AG08395 (cell line): ENCODE data around the gene PANK4.
"Not testable (repeated sequence)": the region's sequence is repeated elsewhere in the genome, so short reads cannot be mapped to it uniquely, and the experiment has no call there.

ENCODE experiments used
- DNase-seq: peaks from one replicate; pipeline ENCODE4 v3.0.0; 2012; ENCODE audit warnings: mixed read lengths, low spot score

PANK4 gene

DNA sequence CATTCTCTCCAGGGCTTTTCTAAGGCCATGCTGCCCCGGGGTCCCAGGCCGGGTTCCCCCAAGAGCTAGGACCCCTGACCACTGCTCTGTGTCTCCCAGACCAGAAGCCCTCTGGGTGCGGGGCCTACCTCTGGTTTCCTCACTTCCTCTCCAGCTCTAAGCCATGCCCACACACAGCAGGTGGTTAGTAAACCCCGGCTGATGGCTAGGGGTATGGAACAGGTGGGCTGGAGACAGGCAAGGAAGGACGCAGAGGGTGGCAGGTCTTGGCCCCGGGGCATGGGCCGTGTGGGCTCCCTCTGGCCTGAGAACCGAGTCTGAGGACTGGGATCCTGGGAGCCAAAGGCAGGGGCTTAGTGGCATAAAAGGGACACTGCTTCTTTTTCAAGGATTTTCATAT lies 66.2 kb downstream of the PANK4 start:
- no peak for DNase-seq

DNA sequence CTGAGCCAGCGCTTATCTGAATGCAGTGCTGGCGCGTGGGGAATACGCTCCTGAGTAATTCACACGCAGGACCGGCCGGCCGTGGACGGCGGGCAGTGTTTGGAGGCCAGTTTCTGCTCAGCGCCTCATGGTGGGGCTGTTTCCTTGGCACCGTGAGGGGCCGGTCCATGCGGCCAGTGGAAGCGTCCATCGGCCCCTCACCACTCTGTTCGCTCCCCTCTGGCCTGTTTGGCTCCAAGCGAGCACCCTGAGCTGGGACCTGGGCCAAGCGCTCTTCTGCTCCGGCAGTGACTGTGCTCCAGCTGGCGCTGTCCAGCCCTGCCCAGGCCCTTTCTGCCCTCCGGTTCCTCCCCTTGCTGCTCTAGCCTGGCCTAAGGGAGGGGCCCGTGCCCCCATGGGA lies 66.6 kb downstream of the PANK4 start:
- DNase-seq, result no peak

DNA sequence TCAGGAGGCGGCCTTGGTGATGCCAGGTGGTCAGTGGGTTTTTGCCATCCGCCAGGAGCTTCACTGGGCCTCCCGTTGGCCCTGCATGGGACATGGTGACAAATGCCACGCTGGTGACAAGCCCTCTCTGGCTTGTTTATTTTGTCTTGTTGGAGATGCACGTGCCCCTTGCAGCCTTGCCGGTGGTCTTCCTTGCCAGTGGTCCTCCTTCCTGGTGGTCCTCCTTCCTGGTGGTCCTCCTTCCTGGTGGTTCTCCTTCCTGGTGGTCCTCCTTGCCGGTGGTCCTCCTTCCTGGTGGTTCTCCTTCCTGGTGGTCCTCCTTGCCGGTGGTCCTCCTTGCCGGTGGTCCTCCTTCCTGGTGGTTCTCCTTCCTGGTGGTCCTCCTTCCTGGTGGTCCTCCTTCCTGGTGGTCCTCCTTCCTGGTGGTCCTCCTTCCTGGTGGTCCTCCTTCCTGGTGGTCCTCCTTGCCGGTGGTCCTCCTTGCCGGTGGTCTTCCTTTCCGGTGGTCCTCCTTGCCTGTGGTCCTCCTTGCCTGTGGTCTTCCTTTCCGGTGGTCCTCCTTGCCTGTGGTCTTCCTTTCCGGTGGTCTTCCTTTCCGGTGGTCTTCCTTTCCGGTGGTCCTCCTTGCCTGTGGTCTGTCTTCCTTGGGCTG lies 67.2 kb downstream of the PANK4 start:
- DNase-seq, result not testable (repeated sequence)

DNA sequence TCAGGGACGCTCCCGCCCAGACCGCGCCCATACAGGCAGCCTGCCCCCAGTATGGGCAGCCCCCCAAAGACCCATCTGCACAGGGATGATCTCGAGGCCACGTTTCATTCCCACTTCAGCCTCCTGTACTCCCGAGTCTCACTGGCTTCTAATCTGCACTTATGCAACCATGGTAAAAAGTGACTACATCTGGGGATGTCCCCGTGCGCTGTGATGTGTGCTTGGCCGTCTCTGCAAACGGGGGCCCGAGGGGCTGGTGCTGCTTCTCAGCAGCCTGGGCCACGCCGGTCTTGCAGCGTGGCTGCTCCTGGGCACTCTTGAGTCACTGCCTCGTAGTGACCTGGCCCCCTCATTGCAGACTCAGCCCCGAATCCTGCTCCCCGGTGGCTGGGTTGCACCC lies 67.7 kb downstream of the PANK4 start:
- no peak for DNase-seq
